GM18505 (cell line): ENCODE data around the gene PIAS3.

Experiments used
- ATAC-seq: cut with Tn5 transposase; IDR thresholded peaks from one replicate; pipeline ENCODE4 v1.9.1; 2021; ENCODE audit not compliant: unreplicated experiment
- POLR2A ChIP-seq: IDR thresholded peaks from 4 replicates; pipeline ENCODE4 v1.6.1; 2011; ENCODE audit warnings: borderline replicate concordance; ENCODE audit not compliant: insufficient read depth, insufficient read length; ENCODE audit errors: extremely low read depth

Gene PIAS3

DNA sequence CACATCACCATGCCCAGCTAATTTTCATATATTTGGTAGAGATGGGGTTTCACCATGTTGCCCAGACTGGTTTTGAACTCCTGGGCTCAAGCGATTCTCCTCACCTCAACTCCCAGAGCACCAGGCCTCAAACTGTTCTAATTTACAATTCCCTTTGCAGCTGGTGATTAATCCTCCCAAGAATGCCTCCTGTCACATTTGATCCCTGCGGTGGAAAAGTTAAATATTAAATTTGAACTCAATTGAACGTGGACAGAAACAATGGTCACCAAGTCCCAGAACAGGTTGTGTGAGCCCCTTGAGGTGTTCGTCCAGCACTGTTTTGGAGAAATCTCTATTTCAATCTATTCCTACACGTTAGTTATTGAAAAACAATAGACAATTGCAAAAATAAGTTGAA is 28.8 kb upstream of the PIAS3 start:
- no peak for ATAC-seq
- TF ChIP-seq POLR2A: no peak

DNA sequence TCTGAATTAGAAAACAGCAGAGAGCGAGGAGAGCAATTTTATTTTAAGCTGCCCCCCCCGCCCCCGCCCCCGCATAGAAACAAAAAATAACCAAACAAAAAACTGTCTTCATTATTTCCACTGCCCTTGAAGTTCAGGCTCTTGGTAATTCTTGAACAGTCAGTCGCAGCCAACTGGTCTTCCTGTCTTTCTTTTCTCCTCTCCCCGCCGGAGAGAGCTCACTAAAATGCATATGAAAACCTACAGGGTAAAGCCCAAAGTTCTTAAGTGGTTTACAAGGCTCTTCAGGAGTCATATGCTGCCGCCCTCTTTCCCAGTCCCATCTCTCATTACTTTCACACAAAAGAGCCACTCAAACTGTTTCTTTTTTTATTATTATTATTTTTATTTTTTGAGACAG is 27.9 kb upstream of the PIAS3 start:
- no peak for TF ChIP-seq POLR2A
- ATAC-seq: no peak

DNA sequence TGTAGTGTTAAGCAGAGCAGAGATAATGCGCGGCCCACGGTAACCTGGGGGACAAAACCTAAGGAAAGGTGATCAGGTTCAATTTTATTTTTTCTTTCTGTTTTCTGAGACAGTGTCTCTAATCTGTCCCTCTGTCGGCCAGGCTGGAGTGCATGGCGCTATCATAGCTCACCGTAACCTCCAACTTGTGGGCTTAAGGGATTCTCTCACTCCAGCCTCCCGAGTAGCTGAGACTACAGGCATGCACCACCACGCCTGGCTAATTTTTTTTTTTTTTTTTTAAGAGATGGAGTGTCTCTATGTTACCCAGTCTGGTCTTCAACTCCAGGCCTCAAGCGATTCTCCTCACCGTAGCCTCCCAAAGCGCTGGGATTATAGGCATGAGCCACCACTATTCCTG is 27.5 kb upstream of the PIAS3 start:
- ATAC-seq: no peak
- TF ChIP-seq POLR2A: no peak

DNA sequence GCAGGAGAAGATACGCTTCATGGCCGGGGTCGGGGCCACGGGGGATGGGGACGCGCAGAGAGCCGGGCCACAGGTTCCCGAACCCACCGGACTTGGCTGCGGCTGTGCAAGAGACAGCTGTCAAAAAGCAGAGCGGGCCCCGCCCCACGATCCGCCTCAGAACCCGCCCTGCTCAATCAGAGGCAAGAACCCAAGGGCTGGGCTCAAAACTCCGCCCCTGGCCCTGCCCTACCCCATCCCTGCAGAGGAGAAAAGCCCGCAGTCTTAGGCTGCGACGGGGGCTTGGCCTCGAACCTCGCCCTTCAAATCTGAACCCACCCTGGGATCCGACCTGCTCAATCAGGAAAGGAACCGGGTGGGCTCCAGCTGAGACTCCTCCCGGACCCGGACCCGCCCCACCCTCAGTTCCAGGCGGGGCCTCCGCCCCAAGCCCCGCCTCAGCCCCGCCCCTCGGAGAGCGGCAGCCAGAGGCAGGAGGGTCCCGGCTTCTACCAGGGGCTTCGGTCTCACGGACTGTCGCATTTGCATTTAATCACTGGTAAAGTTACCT is 26.9 kb upstream of the PIAS3 start, which contains the start of gene ANKRD35:
Gene ANKRD35 (minus strand): TSS at position 129 of the 550 bp plus-strand sequence. CDS start 108 bp downstream, at position 21.
- no peak for TF ChIP-seq POLR2A
- peak; percentile 96 for ATAC-seq

DNA sequence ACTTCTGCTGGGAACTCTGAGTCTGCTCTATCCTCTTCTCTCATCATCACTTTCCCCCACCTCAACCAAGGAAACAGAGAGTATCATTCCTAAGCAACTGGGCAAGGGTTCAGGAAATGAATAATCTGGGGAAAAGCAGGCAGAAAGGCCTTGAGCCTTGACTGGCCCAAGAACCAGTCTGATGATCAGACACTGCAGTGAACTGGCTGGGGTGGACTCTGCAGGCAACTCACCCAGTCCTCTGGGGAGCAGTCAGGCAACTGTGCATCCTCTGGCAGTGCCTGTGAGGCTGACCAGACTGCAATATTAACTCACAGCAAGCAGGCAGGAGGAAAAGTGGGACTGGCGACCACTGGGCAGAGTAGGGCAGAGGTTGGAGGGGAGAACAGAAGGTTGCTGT is 25.8 kb upstream of the PIAS3 start:
- TF ChIP-seq POLR2A: no peak
- ATAC-seq: no peak

DNA sequence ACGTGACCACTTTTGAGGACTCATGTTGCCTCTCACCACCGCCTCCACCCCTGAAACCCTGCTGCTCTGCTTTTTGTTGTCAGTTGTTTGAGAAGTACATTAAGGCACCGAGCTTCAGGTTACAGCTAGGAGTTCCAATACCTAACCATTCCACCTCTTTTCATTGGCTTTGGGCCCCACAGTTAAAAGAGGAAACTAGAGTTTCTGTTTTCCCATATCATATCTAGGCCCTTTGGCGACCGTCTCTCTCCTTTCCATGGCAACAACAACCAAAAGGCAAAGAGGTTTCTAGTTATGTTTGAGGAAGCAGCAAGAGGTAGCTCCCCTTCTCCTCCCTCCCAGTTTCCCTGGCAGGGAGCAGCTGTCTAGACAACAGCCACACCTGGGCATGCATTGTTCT is 20.9 kb upstream of the PIAS3 start:
- no peak for ATAC-seq
- TF ChIP-seq POLR2A: no peak

DNA sequence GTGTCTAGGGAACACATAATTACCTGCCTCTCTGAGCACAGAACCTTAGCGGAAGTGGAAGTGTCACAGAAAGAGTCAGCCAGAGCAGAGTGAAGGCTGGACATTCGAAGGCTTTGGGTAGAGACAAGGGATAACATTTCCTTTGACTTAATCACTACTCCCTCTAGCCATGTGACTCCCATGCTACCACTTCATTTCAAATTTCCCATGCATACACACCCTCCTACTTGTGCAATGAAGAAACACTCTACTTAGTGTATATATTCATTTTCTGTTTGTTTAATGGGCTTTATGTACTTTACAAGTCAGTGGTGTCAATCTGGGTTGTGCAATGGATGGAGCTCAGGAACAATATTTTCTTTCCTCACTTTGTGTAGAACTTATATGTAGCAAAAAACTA is 19.8 kb upstream of the PIAS3 start:
- ATAC-seq: no peak

DNA sequence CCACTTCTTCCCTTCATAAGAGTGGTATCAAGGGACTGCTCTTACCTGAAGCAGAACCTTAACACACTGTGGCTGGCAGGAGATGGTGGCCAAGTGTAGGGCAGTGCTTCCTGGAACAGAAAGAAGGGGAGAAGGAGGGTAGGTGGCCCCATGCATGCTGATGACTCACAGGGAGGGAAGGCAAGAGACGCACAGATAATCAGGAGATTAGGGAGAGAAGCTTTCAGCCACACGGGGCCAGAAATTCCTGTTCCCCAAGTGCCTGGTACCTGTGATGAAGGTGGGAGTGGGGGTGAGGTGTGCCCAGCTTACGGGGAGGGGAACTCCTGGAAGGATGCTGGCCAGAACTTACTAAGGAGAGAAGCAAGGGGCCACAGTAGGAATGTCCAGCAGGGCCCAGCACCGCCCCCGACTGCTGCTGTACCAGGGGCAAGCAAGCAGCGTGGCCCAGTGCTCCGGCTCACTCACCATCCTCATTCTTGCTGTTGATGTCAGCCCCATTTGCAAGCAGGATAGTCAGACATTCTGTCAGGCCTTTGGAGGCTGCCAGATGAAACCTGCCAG is 19.1 kb upstream of the PIAS3 start:
- no peak for ATAC-seq
- TF ChIP-seq POLR2A: no peak

More for the DNA sequence above, 19.8 kb upstream of the PIAS3 start:
- TF ChIP-seq POLR2A: no peak

DNA sequence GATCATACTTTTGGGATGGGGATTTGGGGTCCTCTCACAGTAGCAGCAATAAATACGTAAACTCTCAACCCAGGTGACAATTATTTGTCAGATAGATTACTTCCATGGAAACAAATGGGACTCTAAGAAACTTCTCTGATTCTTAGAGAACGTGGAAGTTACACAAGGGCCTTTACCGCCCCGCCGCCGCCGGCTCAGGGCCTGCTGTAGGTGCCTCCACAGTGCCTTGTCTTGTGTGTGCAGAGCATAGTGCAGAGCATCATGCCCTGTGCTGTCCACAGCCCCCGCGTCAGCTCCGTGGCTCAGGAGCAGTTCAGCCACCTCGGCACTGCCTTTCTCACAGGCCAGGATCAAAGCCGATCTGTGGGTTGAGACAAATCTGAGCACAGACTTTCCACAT is 15.8 kb upstream of the PIAS3 start:
- no peak for TF ChIP-seq POLR2A
- ATAC-seq: no peak

DNA sequence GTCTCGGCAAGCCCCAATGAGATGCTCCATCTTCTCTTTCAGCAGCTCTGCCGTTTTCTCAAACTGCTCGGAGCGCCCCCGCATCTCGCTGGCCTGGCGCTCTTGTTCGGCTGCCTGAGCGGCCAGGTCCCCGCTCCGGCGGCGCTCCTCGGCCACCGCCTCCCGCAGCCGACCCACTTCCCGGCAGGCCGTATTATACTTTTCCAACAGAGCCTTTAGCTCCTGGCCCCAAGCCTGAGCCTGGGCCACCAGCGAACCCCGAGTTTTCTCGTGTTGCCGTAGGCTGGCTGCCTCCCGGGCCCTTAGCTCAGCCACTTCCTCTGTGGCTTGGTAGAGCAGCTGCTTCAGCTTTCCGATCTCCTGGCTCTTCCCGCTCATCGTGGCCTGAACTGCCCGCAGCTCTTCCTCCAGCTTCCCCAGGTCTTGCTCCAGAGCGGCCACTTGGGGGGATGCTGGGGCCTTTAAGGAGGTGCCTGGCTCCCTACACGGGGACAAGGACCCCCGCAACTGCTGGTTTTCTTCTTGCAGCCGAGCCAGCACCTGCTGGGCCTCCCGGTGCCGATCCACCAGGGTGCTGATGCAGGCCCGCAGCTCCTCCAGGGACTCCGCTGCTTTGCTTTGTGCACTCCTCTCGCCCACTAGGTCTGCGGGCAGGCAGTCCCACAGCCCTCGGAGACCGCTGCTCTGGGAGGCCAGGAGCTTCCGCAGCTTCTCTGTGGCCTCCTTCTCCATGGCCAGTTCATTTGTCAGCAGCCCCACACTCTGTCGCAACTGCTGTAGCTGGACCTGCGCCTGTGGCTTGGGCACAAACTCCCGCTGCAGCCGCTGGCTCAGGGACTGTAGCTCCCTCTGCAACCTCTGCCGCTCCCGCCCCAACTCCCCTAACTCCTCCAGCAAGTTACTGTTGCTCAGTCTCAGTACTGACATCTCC is 13.4 kb upstream of the PIAS3 start:
- no peak for ATAC-seq
- TF ChIP-seq POLR2A: no peak

DNA sequence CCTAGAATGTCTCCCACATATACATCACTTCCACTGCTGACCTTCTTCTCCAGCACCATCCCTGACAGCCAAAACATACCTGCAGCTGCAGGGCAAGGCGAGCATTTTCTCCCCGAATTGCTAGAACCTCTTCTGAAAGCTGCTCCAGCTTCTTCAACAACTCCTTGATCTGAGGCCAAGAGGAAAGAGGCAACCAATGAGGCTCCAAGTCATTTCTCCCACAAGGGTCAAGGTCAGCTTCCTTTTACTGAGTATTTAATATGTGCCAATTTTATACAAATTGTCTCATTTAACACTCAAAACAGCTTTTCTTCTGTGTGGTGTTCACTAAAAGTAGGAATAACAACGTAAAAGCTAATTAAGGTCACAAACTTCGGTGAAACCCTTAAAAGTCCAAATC is 9.4 kb upstream of the PIAS3 start:
- no peak for TF ChIP-seq POLR2A
- ATAC-seq: no peak

DNA sequence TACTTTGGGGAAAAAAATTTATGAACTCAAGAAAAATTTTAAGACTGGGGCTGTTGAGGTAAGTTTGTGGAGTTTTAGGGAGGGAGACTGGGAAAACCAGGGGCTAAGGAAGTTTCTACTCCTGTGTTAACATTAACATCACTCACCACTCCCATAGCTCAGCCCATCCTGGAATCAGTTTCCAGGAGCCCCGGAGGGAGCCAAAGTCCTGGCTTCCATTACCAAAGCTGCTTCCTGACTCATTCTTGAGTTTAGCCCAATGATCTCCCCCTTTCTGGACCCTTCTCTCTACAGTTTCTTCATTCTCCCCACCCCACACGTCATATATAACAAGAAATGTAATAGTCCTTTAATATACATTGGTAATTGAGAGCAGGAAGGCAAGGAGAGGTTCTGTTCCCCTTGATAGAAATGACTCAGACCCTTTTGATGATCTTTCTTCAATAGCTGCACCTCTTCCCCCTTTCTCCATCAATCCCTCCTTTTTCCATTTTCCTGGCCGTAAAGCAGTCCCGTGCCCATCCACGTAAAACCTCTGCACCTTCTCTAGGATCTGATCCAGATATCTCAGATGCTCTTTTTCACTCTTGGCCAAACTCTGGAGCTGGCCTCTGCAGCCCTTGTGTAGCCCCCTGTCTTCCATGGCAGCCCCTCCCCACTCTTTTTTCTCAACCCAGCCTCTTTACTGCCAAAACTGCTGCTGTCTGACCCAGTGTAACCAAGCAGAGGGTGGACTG is 4.6 kb upstream of the PIAS3 start:
- no peak for ATAC-seq
- TF ChIP-seq POLR2A: no peak

DNA sequence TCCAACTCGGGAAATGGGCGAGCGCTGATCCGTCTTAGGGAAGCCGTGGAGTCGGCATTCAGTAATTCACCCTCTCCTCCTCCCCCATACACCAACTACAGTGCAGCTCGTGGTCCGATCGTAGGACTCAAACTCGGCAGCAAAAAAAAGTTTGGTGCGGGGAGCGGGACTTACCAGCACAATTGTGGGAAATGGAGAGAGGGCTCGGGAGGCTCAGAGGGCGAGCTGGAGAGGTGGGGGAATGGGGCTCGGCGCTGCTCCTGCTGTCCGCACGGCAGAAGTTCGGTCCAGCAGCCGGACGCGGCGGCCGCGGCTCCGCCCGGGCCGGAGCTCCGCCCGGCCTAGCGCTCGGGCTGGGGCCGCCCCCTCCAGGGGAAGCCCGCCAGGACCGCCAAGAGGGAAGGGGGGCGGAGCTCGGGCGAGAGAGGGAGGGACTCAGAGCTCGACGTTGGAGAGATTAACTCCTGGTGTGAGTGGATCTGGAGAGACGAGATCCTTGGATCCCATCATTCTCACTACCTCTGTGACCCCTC is 676 bp upstream of the PIAS3 start:
- ATAC-seq: peak; percentile 73
- TF ChIP-seq POLR2A: peak; percentile 60
